Nephron progenitor cell (in vitro differentiated cells): ENCODE results near the gene NFATC1.

Experiments used
- DNase-seq: peaks from one replicate; pipeline ENCODE4 v3.0.0; 2021
- H3K27ac Mint-ChIP-seq: 2 replicates; pipeline ENCODE4 v1.8.0; 2021; ENCODE audit warnings: mild to moderate bottlenecking, moderate library complexity, mixed read lengths
- H3K27me3 Mint-ChIP-seq: 2 replicates; pipeline ENCODE4 v1.8.0; 2021; ENCODE audit warnings: mild to moderate bottlenecking, low read depth, mixed read lengths; ENCODE audit not compliant: poor library complexity
- H3K36me3 Mint-ChIP-seq: 2 replicates; pipeline ENCODE4 v1.8.0; 2021; ENCODE audit warnings: low read depth, mixed read lengths
- H3K4me1 Mint-ChIP-seq: 2 replicates; pipeline ENCODE4 v1.8.0; 2021; ENCODE audit warnings: mixed read lengths
- H3K4me3 Mint-ChIP-seq: 2 replicates; pipeline ENCODE4 v1.8.0; 2021; ENCODE audit warnings: mild to moderate bottlenecking, moderate library complexity, mixed read lengths
- H3K9me3 Mint-ChIP-seq: 2 replicates; pipeline ENCODE4 v1.8.0; 2021; ENCODE audit warnings: mild to moderate bottlenecking, moderate library complexity, mixed read lengths
- CTCF ChIP-seq: fragments of 200-600 bp; sonication (generic); IDR thresholded peaks from 2 replicates; pipeline ENCODE4 v1.5.0; 2021; ENCODE audit warnings: antibody characterized with exemption

NFATC1 gene

GRCh38 chr18:79471046-79471445 lies 75.3 kb downstream of the NFATC1 start:
- Mint-ChIP-seq H3K9me3 (no peaks in the 10 kb centered on the region), H3K4me1 (peaks cover 47% of the 10 kb centered on the region), H3K27ac (peak overlapping the region; percentile 88), H3K4me3 (no peak overlapping the region), H3K27me3 (peaks cover 8% of the 10 kb centered on the region), H3K36me3 (no peaks in the 10 kb centered on the region)
- DNase-seq, result no peak
- no peak for TF ChIP-seq CTCF

GRCh38 chr18:79471597-79471996 lies 75.9 kb downstream of the NFATC1 start:
- Mint-ChIP-seq H3K4me3 (no peak overlapping the region), H3K27me3 (peaks cover 11% of the 10 kb centered on the region), H3K4me1 (peaks cover 42% of the 10 kb centered on the region), H3K36me3 (peaks cover 2% of the 10 kb centered on the region), H3K27ac (no peak overlapping the region), H3K9me3 (peaks cover 2% of the 10 kb centered on the region)
- DNase-seq, result no peak
- TF ChIP-seq CTCF, result no peak

- peaks cover 12% of the 10 kb centered on the region for H3K27me3 Mint-ChIP-seq
- H3K27ac Mint-ChIP-seq, result no peak overlapping the region
- peaks cover 41% of the 10 kb centered on the region for H3K4me1 Mint-ChIP-seq
- no peak for DNase-seq
- H3K9me3 Mint-ChIP-seq, result peaks cover 4% of the 10 kb centered on the region
- peaks cover 8% of the 10 kb centered on the region for H3K36me3 Mint-ChIP-seq
- no peak overlapping the region for H3K4me3 Mint-ChIP-seq
- TF ChIP-seq CTCF, result no peak
Observed at GRCh38 chr18:79472176-79472575, 76.4 kb downstream of the NFATC1 start.

- no peak for TF ChIP-seq CTCF
- peaks cover 4% of the 10 kb centered on the region for H3K9me3 Mint-ChIP-seq
- no peak overlapping the region for H3K4me3 Mint-ChIP-seq
- no peak overlapping the region for H3K27ac Mint-ChIP-seq
- H3K27me3 Mint-ChIP-seq, result peaks cover 12% of the 10 kb centered on the region
- peaks cover 8% of the 10 kb centered on the region for H3K36me3 Mint-ChIP-seq
- no peak for DNase-seq
- peaks cover 39% of the 10 kb centered on the region for H3K4me1 Mint-ChIP-seq
Observed at GRCh38 chr18:79472946-79473345, 77.2 kb downstream of the NFATC1 start.

GRCh38 chr18:79476031-79476917 lies 80.5 kb downstream of the NFATC1 start:
- peaks cover 4% of the 10 kb centered on the region for H3K9me3 Mint-ChIP-seq
- no peak overlapping the region for H3K4me3 Mint-ChIP-seq
- peaks cover 23% of the 10 kb centered on the region for H3K4me1 Mint-ChIP-seq
- no peak for TF ChIP-seq CTCF
- no peak for DNase-seq
- peaks cover 8% of the 10 kb centered on the region for H3K36me3 Mint-ChIP-seq
- H3K27ac Mint-ChIP-seq, result no peak overlapping the region
- H3K27me3 Mint-ChIP-seq, result peaks cover 3% of the 10 kb centered on the region
